Fibroblast of lung (primary cell): ENCODE results near the gene IL21R.

Source experiments
- CTCF ChIP-seq, 2 donors: IDR thresholded peaks in 1 of 2; conservative IDR thresholded peaks in 1 of 2; 1 replicate in 1 of 2; 2 replicates in 1 of 2; pipeline ENCODE4 v1.5.1; 2011 to 2012; ENCODE audit warnings: low read length in 2 of 2, control low read depth in 1 of 2, inconsistent platforms in 1 of 2, low read depth in 1 of 2, mild to moderate bottlenecking in 1 of 2
- EZH2 ChIP-seq: IDR thresholded peaks from 2 replicates; pipeline ENCODE4 v1.5.1; 2012; ENCODE audit warnings: low read length, control low read depth, mild to moderate bottlenecking; ENCODE audit errors: missing control alignments

GRCh38 chr16:27474041-27474440 lies 72.1 kb downstream of the IL21R start:
- TF ChIP-seq CTCF (conservative IDR thresholded peaks at IDR 0.05 in 1 of 2, IDR thresholded peaks at IDR 0.05 in 1 of 2; ENCODE audit: low read depth in 1 of 2, low read length in 2 of 2) (no peak), EZH2 (no peak)
